Forelimb muscle (tissue), 1 donor: ENCODE measurements around the gene POMGNT2. TPM values are rescaled to one million over a fixed set of nuclear protein-coding genes. Genes with fewer than 3 reads are reported as not detected.

Source experiments
- DNase-seq: peaks from one replicate; pipeline ENCODE4 v3.0.0-alpha.2; 2013; ENCODE audit warnings: low read depth
- polyA plus RNA-seq: library from polyadenylated mRNA; unstranded; fragments of 120-200 nt; gene quantifications from one replicate; pipeline ENCODE4 v1.2.1, GENCODE V29; 2013; ENCODE audit not compliant: insufficient read length

Gene POMGNT2
- polyA plus RNA-seq: 19.4 TPM

DNA sequence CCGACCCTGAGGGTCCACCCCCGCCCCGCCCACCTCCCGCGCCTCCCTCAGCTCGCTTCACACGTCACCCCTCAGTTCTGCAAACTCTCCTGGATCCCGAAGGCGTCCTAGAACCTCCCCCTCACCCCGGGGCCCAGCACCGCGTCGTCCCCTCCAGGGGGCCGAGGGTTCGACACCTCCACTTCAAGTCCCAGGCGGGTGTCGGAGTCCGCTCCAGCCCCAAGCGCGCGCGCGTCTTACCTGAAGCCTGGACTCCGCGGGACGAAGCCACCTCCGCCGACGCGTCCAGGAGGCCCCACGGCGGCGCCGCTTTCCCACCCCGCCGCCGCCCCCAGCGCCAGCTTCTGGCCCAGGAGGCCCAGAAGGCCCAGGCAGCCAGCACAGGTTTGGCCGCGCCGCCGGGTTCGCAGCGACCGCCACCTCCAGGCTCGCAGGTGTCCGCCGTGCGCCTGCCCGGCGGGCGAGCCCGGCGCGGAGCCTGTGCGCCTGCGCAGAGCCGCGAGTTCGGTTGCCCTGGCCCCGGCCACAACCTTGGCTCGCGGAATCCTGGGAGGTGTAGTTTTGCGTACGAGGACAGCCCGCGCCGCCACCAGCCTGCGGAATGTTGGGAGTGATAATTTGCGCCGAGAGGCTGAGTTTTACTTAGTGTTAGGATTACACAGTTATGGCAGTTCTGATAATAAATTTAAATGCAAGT is at the start of gene POMGNT2:
TSS of gene POMGNT2 (minus strand) at position 484 of the 697 bp plus-strand sequence. CDS start 24,648 bp downstream, outside the sequence.
- peak; percentile 71 for DNase-seq

DNA sequence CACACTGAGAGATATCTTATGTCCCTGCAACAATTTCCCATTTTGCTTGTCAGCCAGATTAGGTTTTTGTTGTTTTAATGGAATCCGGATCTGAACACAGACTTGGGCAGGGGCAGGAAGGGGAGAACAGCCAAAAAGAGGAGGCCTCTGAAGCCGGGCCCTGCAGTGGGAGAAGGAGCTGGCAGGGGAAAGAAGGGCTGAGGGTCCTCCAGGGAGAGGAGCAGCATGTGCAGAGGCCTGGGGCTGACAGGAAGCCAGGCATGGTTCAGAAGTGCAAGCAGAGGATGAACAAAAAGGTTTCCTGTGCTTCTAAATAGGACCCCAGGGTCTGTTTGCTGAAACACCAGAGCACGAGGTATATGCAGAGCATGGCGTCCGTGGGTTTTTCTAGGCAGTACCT is 49.1 kb upstream of the POMGNT2 start:
- DNase-seq: no peak

DNA sequence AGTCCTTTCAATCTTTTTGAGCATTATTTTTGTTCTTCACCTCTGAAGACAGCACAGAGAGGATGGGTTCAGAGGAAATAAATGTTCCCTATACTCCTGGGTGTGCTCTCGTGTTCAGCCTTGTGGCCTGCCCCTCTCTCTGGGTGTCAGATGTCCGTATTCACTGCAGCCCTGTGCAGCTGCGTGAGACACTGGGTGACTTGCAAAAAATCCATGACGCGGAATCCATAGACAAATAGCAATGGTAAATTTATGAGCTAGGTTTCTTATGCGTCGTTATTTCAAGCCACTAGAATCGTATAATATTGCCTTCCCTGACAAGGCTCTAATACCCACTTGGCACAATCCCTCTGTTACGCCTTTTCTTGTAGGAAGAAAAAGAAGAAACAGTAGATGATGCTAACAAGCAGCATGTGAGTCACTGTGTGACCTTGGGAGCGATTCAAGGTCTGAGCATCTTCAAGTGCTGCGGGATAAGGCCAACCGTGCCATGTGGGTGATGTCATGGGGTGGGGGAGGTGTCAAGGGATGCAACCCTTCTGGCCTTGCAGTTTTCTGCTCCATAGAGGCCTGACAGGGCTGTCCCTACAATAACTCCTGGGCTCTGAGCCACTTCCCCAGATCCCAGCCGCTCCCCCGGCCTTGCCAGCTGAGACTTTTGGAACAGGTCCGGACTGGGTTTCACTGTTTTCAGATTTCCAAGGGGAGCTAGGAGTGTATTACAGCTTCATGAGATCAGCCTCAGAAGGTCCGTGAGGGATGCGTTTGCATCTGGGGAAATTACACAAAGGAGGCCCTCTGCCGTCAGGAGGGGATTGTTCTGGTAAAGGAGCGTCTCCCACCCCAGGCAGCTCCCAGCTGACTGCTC is 47.6 kb upstream of the POMGNT2 start:
- DNase-seq: no peak

DNA sequence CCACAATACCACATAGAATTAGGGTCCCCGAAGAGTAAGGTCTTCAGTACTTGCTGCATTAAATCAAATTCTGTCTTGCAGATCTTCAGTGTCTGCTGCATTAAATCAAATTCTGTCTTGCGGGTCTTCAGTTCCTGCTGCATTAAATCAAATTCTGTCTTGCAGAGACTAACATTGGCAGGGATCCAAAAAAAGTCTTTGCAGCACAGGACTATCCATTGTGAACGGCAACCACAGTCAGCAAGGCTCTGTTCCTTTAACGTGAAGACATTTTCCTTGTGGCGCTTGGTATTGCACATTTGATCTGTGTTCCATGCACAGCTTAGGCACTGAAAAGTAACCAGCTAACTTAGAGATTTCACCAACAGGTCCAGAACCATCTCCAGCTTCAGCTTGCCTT is 46.8 kb upstream of the POMGNT2 start:
- DNase-seq: no peak

DNA sequence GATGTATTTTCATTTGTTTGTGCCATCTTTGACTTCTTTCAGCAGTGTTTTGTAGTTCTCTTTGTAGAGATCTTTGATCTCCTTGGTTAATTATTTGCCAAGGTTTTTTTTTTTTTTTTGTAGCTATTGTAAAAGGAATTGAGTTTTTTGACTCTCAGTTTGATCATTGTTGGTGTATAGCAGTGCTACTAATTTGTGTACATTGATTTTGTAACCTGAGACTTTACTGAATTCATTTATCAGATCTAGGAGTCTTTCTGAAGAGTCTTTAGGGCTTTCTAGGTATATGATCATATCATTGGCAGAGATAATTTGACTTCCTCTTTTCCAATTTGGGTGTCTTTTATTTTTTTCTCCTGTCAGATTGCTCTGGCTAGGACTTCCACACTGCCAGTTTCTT is 42.2 kb upstream of the POMGNT2 start:
- no peak for DNase-seq

DNA sequence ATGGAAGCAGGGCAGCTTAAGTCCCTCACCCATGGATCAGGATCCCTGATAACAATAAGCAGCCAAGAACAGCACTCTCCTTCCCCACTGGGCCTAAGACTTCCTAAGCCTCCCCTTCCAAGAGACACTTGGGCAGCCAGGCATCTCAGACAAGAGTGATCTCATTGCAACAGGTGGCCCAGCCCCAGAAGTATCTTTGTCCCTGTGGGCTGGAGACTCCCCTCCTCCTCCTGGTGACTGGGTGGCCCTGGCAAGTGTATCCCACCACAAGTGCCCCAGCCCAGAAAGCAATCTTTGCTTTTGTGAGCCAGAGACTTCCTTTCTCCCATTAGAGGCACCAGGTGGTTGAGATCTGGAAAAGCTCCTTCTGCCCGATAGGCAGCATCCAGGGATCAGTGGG is 40.7 kb upstream of the POMGNT2 start:
- DNase-seq: no peak

DNA sequence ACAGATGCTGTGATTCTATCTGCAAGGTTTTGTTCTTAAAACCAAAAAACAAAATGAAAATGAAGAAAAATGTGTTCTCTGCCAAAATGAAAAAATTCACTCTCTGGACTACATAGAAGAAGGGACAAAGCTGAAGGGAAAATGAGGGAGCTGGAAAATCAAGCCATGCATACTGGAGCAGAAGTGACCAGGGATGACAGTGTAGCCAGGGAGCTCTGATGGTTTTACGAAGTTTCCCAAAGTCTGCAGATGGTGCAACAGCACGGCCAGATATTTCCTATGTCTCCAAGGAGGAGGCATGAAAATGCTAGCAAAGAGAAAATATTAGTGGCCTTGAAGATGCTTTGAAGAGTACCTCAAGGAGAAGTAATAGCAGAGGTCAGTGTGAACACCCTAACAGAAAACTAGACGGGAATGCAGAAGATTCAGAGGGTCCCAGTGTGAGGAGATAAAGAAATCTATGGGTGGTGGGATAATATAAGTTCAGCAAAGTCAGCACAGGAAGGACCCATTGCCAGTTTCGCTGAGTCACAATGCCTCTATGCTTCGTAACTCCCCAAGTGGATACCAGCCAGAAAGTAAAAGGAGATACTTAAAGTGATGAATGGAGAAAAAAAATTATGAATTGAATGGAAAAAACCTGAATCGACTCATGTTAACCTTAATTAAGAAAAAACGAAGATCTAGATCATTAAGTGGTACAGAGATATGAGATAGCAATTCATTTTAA is 39.0 kb upstream of the POMGNT2 start:
- DNase-seq: no peak

DNA sequence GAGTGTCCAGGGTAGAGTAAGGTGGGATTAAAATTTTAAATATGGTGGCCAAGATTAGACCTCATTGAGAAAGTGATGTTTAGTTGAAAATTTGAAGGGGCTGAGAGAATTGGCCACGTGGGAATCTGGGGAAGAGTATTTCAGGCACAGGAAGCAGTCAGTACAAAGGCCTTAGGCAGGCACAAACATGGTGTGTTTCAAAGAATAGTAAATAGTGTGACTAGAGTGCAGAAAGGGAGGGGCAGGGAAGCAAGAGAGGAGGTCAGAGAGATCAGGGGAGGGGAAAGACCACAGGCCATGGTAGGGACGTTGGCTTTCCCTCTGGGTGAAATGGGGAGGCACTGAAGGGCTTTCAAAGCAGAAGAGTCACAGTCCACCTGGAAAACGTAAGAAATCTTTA is 36.6 kb upstream of the POMGNT2 start:
- no peak for DNase-seq

DNA sequence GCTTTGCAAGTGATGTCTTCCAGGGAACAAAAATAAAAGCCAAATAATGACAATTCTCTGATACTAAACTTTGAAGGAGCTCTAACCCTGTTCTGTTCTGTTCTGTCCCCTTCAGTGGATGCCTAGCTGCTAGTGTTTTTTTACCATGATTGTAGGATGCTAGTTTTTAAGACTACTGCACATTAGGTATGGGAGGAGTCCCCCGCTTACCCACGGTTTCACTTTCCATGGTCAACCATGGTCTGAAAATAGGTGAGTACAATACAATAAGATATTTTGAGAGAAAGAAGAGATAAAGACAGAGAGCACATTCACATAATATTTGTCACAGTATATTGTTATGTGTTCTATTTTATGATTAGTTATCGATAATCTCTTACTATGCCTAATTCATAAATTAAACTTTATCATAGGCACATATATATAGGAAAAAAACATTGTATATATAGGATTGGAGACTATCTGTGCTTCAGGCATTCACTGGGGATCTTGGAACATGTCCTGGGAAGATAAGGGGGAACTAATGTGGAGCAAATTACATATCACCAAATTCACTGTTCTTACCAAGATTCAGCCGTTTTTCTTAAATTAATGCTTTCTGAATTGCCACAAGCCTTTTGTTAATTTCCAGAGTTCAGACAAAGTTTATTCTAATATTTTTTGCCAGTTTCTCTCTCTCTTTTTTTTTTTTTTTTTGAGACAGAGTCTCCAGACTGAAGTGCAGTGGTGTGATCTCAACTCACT is 32.8 kb upstream of the POMGNT2 start:
- no peak for DNase-seq

DNA sequence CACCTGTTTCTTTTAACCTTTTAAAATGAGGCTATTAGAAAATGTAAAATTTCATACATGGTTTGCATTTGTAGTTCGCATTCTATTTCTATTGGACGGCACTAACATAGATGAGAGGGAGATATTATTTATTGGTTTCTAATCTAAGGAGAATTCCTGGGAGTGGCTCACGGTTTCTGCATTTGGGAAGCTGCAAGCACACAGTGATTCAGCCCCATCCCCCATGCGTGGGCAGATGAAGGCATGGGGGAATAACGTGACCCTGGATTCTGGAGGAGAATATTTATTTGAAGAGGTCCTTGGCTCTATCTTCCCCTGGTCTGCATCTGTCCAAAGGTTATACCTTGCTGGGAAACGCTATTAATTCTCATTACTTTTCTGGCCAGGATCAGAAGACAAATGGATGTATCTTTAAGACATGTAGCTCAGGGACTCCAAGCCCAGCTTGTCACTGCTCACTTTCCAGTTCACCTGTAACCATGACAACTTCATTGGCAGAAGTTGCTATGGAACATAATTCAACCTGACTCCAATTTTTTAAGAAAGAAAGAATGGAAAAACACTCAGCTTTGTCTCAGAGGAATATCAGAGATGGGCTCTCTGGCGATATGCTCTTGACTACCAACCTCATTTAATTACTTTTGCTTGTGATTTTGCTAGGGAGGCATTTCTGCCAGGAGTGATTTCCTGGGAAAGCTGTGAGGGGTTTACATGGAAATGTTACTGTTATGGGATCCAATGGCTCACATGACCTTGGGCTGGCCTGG is 27.2 kb upstream of the POMGNT2 start:
- DNase-seq: no peak

DNA sequence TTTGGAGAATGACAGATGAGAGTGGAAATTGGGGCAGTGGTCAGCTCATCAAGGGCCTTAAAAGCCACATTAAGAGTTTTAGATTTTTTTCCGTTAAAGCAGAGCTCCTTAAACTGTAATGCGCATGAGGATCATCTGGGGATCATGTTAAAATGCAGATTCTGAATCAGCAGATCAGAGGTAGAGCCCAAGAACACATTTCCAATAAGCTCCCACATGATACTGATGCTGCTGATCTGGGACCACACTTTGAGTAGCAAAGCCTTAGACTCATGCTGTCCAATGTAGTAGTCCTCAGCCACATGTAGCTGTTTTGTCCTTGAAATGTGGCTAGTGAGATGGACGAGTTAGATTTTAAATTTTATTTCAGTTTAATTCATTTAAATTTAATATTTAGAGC is 26.3 kb upstream of the POMGNT2 start:
- no peak for DNase-seq

DNA sequence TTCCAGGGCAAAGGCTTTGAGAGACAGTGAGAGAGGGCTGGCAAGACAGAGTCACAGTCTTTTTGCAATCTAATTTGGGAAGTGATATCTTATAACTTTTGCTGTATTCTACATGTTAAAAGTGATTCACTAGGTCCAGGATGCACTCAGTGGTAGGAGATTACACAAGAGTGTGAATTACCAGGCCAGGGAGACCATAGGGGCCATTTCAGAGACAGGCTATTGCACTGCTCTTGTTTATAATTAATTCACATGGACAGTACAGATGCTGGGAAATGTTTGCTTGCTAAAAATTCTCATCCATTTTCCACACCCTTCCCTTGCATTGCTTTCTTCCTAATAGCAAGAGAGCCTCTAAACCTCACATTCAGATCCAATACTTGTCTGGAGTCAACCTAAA is 22.6 kb upstream of the POMGNT2 start:
- DNase-seq: no peak

DNA sequence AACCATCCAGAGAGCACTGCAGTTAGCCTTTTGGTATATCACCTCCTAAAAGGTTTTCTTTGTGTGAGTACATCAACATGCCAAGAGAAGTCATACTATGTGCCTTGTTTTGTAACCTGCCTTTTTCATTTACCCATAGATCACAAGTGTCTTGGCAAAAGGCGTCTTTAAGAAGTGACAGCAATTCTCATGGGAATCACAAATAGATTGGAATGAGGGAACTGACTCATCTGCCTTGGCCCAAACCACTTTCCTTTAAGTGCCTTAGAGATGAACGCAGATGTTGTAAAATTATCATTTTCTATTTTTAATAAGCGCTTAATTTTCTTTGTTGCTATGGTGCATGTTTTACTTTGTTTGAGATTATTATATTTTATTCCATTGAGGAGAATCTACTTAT is 20.7 kb upstream of the POMGNT2 start:
- DNase-seq: no peak

DNA sequence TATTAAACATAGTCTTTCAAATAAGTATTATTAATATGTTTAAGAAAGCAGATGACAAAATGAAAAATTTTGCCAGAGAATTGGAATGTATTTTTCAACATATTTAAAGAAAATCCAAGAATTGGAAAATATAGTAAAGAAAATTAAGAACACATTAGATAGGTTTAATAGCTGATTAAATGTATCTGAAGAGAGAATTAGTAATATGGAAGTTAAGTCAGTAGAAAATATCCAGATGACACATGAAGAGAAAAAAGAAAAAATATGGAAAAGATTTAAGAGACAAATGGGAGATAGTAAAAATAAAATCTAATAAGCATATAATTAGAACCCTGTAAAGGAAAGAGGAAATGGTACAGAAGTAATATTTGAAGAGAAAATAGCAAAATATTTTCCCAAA is 18.0 kb upstream of the POMGNT2 start:
- no peak for DNase-seq

DNA sequence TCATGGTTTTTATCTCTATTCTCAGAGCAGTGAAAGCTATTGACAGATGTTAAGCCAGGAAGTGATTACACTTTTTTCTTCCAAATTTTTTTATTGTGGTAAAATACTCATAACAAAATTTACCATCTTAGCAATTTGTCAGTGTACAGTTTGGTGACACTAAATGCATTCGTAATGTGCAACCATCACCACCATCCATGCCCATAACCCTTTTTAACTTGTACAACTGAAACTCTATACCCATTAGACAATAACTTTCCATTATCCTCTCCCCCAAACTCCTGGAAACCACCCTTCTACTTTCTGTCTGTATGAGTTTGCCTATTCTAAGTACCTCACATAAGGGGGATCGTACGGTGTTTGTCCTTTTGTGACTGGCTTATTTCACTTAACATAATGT is 15.1 kb upstream of the POMGNT2 start:
- no peak for DNase-seq

DNA sequence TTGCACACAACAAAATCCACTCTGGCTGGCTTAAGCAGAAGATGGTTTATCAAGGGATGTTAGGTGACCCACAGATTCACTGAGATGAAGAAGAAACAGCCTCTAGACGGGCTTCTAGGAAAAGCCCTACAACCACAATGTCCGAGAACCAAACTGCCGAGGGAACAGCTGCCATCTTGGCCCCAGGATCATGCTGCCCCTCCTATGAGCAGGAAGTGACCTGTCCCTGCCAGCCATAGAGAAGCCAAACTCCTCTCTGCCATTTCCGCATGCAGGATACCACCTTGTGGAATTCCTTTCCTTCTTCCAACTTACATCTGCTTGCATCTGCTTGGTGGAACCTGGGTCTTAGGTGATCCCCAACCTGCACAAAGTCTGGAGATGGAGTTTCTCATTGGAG is 11.4 kb upstream of the POMGNT2 start:
- DNase-seq: no peak

DNA sequence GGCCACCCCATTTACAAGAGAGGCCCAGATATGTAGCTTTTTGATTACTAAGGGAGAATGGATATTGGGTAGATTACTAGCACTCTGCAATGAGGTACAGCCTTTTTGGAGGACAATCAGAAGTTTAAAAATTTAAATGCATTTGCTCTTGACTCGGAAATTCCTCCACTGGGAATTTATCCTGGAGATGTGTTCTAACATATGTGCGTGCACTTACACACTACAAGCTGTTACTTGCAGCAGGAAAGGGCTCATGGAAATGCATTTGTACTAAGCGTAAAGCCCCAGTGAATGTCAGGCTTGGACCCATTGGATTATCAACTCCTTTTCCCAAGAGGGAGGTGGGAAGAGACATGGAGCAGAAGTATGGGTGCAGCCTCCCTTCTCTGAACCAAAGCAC is 7.8 kb upstream of the POMGNT2 start:
- no peak for DNase-seq

DNA sequence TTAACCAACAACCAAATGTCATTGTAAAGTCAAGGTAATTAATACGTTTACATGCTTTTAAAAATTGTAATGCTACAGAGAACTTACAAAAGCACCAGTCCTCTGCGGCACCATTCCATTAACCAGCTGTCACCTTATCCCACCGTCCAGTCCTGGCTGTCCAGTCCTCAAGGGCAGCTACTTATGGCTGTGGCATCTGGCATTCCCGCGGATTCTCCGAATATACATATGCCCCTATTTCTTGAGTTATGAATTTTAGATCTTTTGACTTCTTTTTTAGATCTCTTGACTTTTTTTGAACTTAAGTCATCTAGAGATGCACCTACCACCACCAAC is 382 bp upstream of the POMGNT2 start:
- no peak for DNase-seq

DNA sequence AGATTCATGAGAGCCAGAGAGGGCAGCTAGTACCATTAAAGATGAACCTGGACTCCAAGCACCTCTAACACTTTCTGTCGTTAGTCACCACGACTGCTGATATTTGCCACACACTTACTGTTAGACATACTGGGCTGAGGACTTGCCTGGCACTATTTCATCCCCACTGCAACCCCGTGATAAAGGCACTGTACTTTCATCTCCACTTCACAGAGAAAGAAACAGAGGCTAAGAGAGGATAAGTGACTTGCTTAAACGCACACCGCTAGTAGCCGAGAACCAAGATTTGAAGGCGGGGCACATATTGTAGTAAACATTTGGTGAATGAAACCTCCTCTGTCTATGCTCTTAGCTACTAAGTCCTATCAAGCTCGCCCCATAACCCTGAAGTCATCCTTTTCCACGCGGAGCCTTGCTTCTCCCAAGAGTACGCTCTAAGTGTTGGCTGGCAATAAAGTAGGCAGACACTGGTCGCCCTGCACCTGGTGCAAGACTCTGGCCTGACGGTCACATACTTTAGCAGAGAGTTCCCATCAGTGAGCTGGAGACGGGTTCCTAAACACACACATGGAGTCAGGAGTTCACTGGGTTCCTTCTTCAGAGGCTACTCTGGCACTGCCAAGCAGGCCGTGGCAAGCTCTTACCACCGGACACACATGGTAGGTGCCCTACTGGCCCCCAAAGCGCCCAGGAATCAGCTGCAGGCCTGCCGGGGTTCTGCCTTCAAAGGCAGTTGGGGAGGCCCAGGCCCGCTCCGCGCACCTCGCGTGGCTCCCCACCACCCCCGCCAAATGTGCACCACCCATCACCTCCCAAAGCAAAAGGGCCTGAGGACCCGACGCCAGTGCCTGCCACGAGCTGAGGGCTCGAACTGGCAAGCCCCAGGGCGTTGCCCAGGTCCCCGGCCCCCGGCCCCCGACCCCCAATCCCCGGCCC is 951 bp downstream of the POMGNT2 start:
- no peak for DNase-seq

DNA sequence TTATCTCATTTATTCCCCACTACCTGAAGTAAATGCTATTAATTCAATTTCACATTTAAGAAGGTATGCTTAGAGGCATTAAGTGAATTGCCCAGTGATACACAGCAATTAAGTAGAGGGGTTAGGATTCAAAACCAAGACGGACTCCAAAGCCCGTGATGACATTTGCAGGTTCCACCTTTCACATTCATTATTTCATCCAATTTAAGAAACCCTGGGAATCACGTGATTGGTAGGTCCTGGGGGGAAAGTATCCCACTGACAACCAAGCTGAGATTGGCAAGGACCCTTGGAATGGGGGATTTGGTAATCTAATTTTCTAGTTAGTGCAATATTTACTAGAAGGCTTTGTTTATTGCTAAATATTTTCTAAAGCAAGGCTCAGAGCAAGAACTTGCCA is 1.8 kb downstream of the POMGNT2 start:
- DNase-seq: no peak
